H54 (cell line): Measurements from ENCODE around the gene ZNF862.
"Not testable (repeated sequence)": the region's sequence is repeated elsewhere in the genome, so short reads cannot be mapped to it uniquely, and the experiment has no call there.

Experiments used
- DNase-seq: peaks from one replicate; pipeline ENCODE4 v3.0.0; 2011; ENCODE audit warnings: low spot score, mixed read lengths; ENCODE audit not compliant: insufficient read length
- FAIRE-seq: peaks from 3 replicates; lab custom pipeline; 2011; peaks lifted over from hg19 to GRCh38; lab: Jason Lieb, UNC
- POLR2A ChIP-seq: IDR thresholded peaks from 2 replicates; pipeline ENCODE4 v1.6.1; 2011; ENCODE audit warnings: low read depth, mild to moderate bottlenecking, low read length

Gene ZNF862

GRCh38 chr7:149884541-149884940, 46.4 kb downstream of the ZNF862 start:
- TF ChIP-seq POLR2A, result no peak
- FAIRE-seq (no peak), DNase-seq (no peak)

GRCh38 chr7:149885191-149886017, 47.2 kb downstream of the ZNF862 start:
- DNase-seq, result no peak
- no peak for FAIRE-seq
- no peak for TF ChIP-seq POLR2A

GRCh38 chr7:149886018-149886415, 47.8 kb downstream of the ZNF862 start:
- TF ChIP-seq POLR2A, result no peak
- DNase-seq (no peak), FAIRE-seq (no peak)

- no peak for TF ChIP-seq POLR2A
- FAIRE-seq, result no peak
- DNase-seq, result no peak
Observed at GRCh38 chr7:149887311-149887710, 49.1 kb downstream of the ZNF862 start.

GRCh38 chr7:149890715-149891114, 52.5 kb downstream of the ZNF862 start:
- peak; percentile 27 for FAIRE-seq
- not testable (repeated sequence) for DNase-seq

- not testable (repeated sequence) for DNase-seq, FAIRE-seq
Observed at GRCh38 chr7:149894957-149895356, 56.8 kb downstream of the ZNF862 start.

- not testable (repeated sequence) for FAIRE-seq, DNase-seq
Observed at GRCh38 chr7:149907776-149908376, 69.7 kb downstream of the ZNF862 start.

GRCh38 chr7:149910219-149910618, 72.0 kb downstream of the ZNF862 start:
- not testable (repeated sequence) for FAIRE-seq

GRCh38 chr7:149912126-149912525, 74.0 kb downstream of the ZNF862 start:
- not testable (repeated sequence) for DNase-seq

More at GRCh38 chr7:149910219-149910618, 72.0 kb downstream of the ZNF862 start:
- DNase-seq, result not testable (repeated sequence)

More at GRCh38 chr7:149912126-149912525, 74.0 kb downstream of the ZNF862 start:
- FAIRE-seq, result peak; percentile 20
